Testis (tissue), 2 donors: ENCODE measurements around the gene EYA3.

Experiments
- CTCF ChIP-seq, 3 experiments: fragments of 450-650 bp in 2 of 3; fragments of 200-600 bp in 1 of 3; sonication (generic) in 1 of 3; IDR thresholded peaks; one replicate each; pipeline ENCODE4 v1.5.1; 2016 to 2019; ENCODE audit warnings: antibody characterized with exemption in 3 of 3, mild to moderate bottlenecking in 2 of 3, moderate library complexity in 1 of 3
- POLR2A ChIP-seq: fragments of 450-650 bp; IDR thresholded peaks from one replicate; pipeline ENCODE4 v1.6.1; 2017; ENCODE audit warnings: antibody characterized with exemption, mild to moderate bottlenecking, moderate library complexity

GRCh38 chr1:27971674-27972073 is 116.7 kb downstream of the EYA3 start:
- TF ChIP-seq CTCF (IDR thresholded peaks at IDR 0.05) = no peak
- TF ChIP-seq POLR2A = no peak
